Pulmonary artery endothelial cell (primary cell): ENCODE measurements around the gene NUMB. TPM values are rescaled to one million over a fixed set of nuclear protein-coding genes. Genes with fewer than 3 reads are reported as not detected.
"Not testable (repeated sequence)": the region's sequence is repeated elsewhere in the genome, so short reads cannot be mapped to it uniquely, and the experiment has no call there.

Experiments
- DNase-seq: peaks from one replicate; pipeline ENCODE4 v3.0.0-alpha.2; 2011; ENCODE audit warnings: low read depth, low spot score
- total RNA-seq: library from RNA; depleted of rRNA; stranded (reverse); fragments of >200 nt; gene quantifications from 2 replicates; pipeline ENCODE4 v1.2.3, GENCODE V29; 2014

NUMB gene
- total RNA-seq, 1 donor from 2014 or later, result 46.3 TPM

DNA sequence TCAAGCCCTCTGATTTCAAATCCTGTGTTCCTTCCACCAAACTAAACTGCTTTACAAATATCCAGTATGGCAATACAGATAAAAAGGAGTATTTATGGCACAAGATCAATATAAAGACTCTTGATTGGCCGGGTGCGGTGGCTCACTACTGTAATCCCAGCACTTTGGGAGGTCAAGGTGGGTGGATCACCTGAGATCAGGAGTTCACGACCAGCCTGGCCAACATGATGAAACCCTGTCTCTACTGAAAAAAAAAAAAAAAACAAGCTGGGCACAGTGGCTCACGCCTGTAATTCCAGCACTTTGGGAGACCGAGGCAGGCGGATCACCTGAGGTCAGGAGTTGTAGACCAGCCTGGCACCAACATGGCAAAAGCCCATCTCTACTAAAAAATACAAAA lies 35.3 kb downstream of the NUMB start:
- not testable (repeated sequence) for DNase-seq

DNA sequence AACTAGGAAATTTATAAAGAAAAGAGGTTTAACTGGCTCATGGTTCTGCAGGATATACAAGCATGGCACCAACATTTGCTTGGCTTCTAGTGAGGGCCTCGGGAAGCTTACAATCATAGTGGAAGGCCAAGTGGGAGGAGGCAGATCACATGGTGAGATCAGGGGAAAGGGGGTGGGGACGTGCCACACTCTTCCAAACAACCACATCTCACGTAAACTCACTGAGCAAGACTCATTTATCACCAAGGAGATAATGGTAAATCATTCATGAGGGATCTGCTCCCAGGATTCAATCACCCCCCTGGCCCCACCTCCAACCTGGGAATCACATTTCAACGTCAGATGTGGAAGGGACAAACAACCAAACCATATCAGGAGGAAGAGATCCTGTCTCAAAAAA lies 35.8 kb downstream of the NUMB start:
- DNase-seq, result no peak

GRCh38 chr14:73418227-73418626 lies 40.1 kb downstream of the NUMB start:
- no peak for DNase-seq

DNA sequence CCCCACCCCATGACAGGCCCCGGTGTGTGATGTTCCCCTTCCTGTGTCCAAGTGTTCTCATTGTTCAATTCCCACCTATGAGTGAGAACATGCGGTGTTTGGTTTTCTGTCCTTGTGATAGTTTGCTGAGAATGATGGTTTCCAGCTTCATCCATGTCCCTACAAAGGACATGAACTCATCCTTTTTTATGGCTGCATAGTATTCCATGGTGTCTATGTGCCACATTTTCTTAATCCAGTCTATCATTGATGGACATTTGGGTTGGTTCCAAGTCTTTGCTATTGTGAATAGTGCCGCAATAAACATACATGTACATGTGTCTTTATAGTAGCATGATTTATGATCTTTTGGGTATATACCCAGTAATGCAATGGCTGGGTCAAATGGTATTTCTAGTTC lies 52.1 kb downstream of the NUMB start:
- DNase-seq, result not testable (repeated sequence)

DNA sequence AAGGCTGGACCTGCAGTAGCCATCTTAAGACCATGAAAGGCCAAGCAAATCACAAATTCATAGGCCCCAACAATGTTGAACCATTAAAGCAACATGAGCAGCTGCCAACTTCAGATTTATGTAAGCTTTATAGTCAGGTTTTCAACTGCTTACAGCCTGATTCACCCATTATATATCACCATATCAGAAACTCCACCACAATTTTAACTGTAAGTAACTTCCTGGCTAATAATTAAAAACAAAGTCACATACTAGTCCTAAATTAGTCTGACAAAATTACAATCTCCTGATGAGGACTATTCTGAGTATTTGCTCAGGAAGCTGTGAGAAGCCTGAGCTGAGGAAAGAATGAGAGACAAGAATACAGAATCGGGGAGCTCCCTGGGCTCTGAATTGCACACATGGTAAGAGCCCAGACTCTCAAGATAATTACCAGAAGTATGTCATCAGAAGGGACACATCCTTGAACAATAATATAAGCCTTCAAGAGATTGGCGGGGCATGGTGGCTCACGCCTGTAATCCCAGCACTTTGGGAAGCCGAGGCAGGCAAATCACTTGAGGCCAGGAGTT lies 55.1 kb downstream of the NUMB start:
- no peak for DNase-seq

DNA sequence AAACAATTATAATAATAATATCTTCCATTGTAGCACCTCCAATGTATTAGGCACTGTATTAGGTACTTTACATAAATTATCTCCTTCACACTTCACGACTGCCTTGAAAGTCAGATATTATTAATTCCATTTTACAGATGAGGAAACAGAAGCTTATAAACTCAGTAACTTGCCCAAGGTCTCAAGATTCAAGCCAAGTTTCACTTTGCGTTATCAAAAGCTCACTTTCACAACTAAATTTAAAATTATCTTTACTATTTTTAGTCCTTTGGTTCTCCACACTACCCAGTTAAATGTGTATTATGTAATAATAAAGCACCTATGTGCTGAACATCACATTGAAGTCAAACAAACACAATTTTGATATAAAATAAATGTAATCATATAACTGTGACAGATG lies 55.8 kb downstream of the NUMB start:
- no peak for DNase-seq

- DNase-seq, result no peak
These were observed 60.5 kb downstream of the NUMB start for GRCh38 chr14:73397810-73398209.

- no peak for DNase-seq
These were observed 64.0 kb downstream of the NUMB start for GRCh38 chr14:73394317-73394716.

- no peak for DNase-seq
These were observed 65.0 kb downstream of the NUMB start for GRCh38 chr14:73393375-73393774.

DNA sequence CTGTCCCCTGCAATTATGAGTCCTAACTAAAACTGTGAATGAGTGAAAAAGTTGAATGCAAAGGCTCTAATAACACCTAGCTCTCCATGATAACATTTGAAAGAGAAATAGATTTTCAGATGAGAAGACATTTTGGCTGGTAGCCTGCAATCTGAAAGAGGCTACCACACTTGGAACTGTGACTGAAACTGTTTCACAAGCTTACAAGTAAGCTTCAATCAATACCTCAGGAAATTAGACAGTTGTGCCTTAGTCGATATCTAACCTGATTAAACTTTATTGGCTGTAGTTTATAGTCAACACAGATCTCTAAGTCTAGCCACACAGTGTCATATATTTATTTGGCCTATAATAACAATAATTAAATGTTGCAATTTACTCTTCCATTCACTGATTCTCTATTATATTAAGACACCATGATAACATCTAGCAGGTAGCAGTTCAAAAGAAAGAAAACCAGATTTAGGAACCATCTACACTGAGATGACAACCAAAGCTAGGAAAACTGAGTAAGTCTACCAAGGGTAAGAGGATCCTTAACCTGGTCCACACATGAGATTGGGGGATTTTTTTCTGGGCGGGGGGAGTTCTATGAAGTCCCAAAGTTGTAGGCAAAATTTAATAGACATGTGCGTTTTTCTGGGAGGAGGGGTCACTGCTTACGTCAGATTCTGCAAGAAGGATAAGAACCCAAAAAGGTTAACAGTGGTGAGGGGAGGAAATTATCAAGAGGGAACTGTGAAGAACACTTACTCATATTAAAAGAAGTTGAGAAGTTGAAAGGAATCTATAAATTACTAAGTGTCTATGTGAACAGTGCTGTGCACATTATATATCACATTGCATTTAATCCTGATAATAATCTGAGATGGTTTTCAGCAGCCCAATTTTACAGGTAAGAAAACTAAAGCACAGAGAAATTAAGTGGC lies 65.8 kb downstream of the NUMB start:
- DNase-seq, result no peak

GRCh38 chr14:73387860-73388259 lies 70.5 kb downstream of the NUMB start:
- not testable (repeated sequence) for DNase-seq

- DNase-seq, result no peak
These were observed 72.0 kb downstream of the NUMB start for GRCh38 chr14:73386342-73386741.

DNA sequence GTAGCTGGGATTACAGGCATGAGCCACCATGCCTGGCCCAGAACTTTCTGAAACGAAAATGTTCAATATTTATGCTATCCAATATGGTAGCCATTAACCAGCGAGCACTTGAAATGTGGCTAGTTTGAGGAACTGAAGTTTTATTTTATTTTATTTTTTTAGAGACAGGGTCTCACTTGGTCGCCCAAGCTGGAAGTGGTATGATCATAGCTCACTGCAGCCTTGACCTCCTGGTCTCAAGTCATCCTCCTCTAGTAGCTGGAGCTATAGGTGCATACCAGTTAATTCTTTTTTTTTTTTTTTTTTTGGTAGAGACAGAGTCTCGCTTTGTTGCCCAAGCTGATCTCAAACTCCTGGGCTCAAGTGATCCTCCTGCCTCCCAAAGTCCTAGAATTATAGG lies 73.3 kb downstream of the NUMB start:
- DNase-seq, result not testable (repeated sequence)

GRCh38 chr14:73383356-73383755 lies 75.0 kb downstream of the NUMB start:
- DNase-seq, result no peak

DNA sequence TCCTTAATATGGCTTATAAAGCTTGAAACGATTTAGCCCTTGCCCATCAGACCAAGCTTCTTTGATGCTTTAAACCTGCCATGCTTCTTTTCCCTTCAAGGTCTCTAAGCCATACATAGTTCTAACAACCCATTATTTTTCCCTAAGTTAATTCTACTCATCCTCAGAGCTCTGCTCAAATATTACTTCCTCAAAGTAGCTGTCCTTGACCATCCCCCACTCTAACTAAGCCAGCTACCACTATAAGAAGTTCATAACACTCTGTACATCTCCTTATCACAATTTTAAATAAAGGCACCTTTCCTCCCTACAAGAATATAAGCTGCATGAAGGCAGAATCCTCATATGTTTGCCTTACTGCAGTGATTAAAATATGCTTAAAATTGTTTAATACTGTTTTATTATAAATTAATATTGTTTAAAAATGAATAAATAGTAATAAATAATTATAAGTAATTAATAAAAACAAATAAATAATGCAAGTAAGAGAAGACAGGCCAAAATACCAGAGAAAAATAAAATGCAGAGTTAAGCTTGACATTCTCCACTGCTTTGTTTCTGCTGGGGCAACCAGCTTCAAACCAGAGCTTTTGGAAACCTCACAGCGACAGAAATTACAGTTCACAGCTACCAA lies 76.8 kb downstream of the NUMB start:
- DNase-seq, result no peak

- no peak for DNase-seq
These were observed 81.8 kb downstream of the NUMB start for GRCh38 chr14:73376585-73376984.

GRCh38 chr14:73375861-73376260 lies 82.5 kb downstream of the NUMB start:
- no peak for DNase-seq

- DNase-seq, result no peak
These were observed 84.1 kb downstream of the NUMB start for GRCh38 chr14:73374218-73374617.

- no peak for DNase-seq
These were observed 85.8 kb downstream of the NUMB start for GRCh38 chr14:73372529-73372928.

DNA sequence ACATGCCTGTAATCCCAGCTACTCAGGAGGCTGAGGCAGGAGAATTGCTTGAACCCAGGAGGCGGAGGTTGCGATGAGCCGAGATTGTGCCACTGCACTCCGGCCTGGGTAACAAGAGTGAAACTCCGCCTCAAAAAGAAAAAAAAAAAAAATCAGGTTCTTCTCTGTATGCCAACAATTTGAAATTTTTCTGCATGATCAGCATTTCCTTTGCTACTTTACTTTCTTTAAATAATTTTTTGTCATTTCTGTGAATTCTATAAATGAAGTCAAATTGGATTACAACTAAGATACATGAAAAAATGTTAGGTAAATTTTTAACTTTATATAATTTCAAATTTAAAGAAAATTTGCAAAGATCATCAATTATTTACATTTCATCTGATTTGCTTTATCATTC lies 87.8 kb downstream of the NUMB start:
- DNase-seq, result no peak

- no peak for DNase-seq
These were observed 88.9 kb downstream of the NUMB start for GRCh38 chr14:73369428-73369827.

DNA sequence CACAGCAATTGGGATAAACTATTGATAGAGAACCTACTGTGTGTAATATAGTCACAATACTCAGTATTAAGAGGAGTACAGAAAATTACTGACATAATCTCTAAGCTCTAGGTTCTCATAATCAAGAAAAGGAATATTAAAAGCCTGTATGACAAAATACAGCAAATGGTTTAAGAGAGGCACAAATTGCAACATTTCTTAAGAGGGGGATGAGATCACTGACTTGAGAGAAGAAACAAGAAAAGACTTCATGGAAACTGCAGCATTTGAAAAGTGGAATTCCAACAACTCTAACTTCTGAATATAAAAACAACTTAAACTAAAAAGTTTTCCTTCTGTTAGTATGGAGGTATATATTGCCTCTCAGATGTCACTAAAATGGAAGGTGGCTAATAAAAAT lies 89.7 kb downstream of the NUMB start:
- no peak for DNase-seq

DNA sequence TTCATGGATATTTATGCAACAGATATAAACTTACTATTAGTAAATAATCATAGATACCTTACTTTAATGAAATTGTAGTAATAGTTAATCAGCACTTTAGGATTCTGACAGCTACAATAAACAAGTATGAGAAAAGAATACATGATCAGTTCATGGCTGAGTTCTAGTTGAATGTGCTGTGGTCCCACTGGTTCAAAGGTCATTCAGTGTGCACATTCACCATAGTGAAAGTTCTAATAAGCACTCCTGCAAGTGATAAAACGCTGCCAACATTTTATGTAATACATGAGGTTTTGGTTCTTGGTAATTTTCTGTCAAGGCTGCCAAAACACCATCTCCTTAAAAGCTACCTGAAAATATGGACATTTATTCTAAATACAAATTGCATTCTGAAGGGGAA lies 92.6 kb downstream of the NUMB start:
- DNase-seq, result no peak
